GM21515 (cell line): ENCODE results near the gene ATP5F1D.
A peak's percentile ranks its signal among the peaks of the same experiment; 100 is the strongest.

Source experiments
- ATAC-seq: cut with Tn5 transposase; IDR thresholded peaks from one replicate; pipeline ENCODE4 v1.9.1; 2021; ENCODE audit not compliant: unreplicated experiment

ATP5F1D gene

GRCh38 chr19:1231729-1232637 is 9.6 kb upstream of the ATP5F1D start:
- ATAC-seq = no peak

DNA sequence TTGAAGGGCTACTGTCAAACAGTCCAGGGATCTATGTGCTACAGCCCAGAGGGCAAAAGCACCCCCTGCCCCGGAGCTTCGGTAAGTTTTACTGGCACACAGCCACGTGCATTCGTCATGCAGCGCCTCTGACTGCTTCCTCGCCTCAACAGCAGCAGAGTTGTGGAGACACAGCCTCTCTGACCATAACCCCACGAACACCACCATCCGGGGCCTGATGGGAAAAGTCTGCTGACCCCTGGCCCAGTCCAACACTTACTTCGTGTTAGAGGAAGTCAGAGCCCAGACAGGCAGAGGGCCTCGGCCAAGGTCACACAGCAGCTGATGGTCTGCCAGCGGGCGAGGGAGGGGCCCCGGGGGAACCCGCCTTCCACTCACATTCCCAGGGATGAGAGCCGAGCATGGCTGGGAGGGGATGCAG is 8.9 kb upstream of the ATP5F1D start:
- ATAC-seq = no peak

DNA sequence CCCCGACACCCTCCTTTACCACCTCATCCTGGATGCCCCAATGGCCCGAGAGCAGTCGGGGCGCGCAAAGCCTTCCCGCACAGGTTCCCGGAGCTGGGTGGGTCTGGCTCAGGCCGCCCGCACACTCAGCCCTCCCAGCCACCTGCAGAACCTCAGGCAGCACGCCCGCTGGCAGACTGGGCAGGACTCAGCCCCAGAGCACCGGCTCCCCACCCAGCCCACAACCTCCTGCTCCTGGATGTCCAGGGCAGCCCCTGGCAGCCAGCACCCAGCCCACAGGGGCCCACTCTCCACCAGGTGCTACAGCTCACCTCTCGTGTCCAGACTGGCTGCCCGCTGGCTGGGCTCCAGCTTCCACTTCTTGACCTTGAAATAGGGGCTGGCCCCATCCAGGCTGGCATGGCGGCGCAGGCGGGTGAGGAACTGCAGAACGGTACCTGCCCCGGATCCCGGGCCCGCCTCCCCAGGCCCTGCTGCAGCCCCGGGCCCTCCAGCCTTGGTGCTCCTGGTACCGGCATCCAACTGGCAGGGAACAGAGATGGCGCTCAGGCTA is 8.4 kb upstream of the ATP5F1D start:
- ATAC-seq = no peak

DNA sequence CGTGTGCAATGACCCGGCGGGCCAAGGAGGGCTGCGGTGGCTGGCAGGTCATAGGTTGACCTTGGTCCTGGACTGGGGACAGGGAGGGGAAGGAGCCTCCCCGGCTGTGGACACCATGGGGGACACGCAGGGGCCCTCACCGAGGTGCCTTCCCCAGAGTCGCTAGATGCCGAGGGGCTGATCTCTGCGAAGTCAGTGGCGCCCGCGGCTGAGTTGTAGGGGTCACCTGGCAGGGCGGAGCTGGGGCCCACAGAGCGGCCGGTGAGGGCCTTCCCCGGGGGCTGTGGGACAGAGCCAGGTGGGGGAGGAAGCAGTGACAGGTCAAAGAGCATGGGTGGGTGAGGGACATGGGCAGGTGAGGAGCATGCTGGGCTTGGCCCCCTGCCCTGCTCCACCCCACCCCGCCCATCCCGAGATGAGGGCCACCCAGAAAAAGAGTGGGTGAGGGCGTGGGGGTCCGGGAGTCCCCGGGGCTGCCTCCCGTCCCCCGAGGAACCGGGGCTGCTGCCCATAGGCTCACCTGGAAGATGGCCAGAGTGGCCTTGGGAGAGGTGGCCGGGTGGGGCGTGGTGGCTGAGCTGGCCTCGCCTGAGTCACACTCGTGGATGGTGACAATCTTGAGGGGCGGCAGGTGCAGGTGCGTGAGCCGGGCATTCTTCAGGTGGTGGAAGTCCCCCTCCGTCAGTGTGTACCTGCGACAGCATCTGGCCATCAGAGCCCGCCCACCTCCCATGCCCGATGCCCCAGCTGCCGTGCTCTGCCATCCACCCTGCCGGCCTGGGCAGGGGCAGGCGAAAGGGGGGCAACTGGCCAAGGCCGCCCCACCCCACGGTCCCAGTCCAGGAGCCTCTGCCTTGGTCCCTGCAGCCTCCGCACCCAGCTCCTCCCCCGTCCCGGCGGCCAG is 7.2 kb upstream of the ATP5F1D start:
- no peak for ATAC-seq

DNA sequence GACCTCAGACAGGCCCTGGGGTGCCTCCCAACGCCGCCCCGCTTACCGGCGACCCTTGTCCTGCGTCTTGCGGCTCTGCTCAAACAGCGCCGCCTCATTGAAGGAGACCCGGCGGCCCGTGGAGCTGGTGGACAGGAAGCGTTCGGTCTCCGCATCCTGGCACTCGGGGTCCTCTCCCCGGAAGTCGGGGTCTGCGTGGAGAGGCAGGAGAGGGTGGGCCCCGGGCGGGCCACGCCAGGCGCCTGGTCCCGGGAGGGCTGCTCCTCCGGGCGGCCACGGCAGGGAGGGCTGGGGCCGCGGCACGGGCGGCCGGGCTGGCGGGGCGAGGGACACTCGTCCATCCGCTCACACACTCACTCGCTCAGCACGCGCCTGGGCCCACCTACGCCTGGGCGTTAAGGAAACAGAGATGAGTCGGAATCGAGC is 6.6 kb upstream of the ATP5F1D start:
- ATAC-seq = no peak

DNA sequence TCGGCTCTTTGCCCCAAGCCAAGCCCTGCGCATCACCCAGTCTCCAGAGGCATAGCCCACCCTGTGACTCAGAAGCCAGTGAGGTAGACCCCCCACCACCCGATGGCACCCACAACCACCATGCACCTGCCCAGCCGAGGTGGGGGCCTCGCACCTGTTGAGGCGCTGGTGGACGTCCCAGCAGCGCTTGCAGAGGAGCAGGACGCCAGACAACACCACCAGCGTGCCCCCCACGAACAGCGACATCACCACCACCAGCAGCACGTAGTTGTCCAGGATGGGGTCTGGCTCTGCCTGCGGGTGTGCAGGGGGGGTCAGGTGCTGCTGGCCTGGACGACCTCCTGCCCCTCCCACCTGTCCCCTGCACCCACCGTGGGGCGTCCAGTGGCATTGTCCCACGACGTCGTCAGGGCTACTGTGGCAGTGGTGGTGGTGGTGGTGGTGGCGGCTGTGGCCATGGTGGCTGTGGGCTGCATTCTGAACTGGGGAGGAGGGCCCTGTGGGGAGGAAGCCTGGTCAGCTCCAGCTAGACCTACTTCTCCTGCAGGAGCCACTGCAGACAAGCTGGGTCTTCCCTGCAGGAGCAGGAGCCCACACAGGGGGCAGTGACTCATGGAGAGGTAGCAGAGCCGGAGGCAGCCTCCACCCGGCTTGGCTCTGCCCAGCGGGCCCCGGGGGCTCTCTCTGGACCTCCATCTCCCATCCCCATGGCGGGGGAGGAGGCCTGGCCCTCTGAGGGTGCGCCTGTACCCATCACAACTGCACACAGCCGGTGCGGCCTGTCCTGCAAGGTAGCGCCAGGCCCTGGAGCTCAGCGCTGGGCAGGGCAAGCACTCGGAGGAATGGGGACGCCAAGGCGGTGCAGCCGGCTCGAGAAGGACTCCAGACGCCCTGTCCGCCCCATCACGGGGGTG is 5.7 kb upstream of the ATP5F1D start:
- no peak for ATAC-seq

GRCh38 chr19:1236576-1236975 is 5.0 kb upstream of the ATP5F1D start:
- ATAC-seq = no peak

GRCh38 chr19:1237027-1237659 is 4.4 kb upstream of the ATP5F1D start:
- ATAC-seq = no peak

GRCh38 chr19:1237754-1238368 is 3.7 kb upstream of the ATP5F1D start, which contains the start of gene CBARP:
Gene CBARP (minus strand): TSS chr19:1238005. CDS start chr19:1236100, 1,905 bp downstream.
- no peak for ATAC-seq

- ATAC-seq = no peak
Measured at GRCh38 chr19:1238369-1239303, 2.9 kb upstream of the ATP5F1D start.

DNA sequence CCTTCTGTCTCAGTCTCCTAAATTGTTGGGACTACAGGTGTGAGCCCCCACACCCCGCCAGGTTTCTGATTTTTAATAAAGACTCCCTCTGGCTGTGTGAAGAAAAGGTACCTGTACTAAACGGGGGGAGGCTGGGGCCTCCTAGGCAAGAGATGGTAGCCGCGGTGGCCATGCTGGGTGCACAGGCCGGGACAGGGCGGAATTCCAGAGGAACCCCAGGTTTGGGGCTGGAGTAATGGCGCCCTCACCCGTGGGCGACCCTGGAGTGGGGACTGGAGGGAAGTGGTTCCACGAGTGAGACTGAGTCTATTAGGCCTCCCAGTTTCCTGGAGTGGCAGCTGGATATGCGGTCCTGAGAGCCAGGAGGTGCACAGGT is 2.1 kb upstream of the ATP5F1D start:
- ATAC-seq = no peak

DNA sequence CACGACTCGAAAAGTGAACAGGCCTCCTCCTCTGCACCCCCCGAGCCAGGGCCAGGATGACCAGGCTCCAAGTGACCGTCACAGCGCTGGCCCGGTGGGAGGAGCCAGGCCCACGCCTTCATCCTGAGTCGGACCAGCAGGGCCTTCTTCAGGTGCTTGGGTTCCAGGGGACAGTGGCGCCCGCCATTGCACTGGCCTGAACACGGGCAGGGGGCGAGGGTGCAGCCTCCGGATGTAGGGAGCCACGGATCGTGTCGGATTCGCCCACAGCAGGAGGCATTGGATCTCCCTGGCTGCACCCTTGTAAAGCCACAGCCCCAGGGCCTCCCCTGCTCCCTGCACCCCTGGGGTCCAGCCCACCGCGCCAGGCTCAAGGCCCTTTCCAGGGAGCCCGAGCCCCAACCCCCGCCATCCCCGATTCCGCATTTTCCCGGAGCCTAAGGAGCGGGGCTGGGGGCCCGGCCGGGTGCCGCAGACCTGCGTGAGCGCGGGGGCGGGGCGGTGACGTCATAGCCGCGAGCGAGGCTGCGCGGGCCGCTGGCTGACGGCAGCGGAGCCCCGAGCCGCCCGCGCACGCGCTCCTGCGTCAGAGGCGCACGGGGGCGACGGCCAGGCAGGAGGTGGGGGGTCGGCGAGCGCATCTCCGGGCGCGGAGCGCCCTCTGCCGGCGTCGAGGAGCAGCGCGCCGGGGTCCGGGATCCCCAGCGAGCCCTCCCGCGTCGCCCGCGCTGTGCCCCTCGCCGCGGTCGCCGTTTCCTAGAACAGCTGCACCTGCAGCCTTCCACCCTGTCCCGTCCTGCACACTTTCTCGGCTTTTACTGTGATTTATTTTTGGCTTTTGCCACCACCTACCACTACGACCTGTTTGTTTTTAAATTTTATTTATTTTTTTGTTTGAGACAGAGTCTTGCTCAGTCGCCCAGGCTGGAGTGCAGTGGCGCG is 1.5 kb upstream of the ATP5F1D start:
- ATAC-seq = peak; percentile 34

GRCh38 chr19:1240925-1241324 is 626 bp upstream of the ATP5F1D start:
- ATAC-seq = no peak

DNA sequence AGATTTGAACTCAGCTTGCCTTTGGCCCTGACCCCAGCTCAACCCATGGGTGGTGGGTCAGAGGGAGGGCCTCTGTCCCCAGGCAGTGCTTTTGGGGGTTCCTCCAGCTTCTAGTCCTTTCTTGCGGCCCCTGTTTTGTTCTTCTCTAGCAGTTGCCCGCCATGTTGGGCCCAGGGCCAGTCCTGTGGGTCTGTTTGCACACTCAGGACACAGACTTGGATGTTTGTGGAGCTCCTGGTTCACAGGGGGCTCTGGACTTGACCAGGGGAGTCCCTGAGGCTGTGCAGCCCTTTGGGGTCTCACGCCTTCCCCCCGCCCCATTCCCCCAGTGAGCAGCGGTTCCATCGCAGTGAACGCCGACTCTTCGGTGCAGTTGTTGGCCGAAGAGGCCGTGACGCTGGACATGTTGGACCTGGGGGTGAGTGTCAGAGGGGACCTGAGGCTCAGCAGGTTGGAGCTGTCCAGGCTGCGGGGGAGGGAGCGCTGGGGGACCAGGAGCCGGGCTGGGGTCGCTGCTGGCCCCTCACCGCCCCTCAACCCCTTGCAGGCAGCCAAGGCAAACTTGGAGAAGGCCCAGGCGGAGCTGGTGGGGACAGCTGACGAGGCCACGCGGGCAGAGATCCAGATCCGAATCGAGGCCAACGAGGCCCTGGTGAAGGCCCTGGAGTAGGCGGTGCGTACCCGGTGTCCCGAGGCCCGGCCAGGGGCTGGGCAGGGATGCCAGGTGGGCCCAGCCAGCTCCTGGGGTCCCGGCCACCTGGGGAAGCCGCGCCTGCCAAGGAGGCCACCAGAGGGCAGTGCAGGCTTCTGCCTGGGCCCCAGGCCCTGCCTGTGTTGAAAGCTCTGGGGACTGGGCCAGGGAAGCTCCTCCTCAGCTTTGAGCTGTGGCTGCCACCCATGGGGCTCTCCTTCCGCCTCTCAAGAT is 2.5 kb downstream of the ATP5F1D start:
- no peak for ATAC-seq

GRCh38 chr19:1244693-1245451 is 3.3 kb downstream of the ATP5F1D start:
- ATAC-seq = no peak
